ENCODE data around the gene NID1. TPM values are rescaled to one million over a fixed set of nuclear protein-coding genes. Genes with fewer than 3 reads are reported as not detected.

NID1 gene
- total and polyA plus RNA-seq, 12 donors = 26.0 to 216 (median 82.5) TPM

GRCh38 chr1:235951661-235952060, 113.2 kb downstream of the NID1 start:
- Histone ChIP-seq H3K4me1 (replicated peaks in 1 of 2) (no peaks in the 10 kb centered on the region), H3K9me3 (replicated peaks in 1 of 3) (no peaks in the 10 kb centered on the region), H3K4me3 (no peak overlapping the region), H3K27ac (no peak overlapping the region), H3K27me3 (no peaks in the 10 kb centered on the region), H3K36me3 (replicated peaks in 1 of 2) (no peaks in the 10 kb centered on the region)
- intact Hi-C loops (cut with DNase I) = no loop called here
- DNase-seq = no peak
- no peak for TF ChIP-seq POLR2A (IDR thresholded peaks at IDR 0.05)
- TF ChIP-seq, protein P1, sequence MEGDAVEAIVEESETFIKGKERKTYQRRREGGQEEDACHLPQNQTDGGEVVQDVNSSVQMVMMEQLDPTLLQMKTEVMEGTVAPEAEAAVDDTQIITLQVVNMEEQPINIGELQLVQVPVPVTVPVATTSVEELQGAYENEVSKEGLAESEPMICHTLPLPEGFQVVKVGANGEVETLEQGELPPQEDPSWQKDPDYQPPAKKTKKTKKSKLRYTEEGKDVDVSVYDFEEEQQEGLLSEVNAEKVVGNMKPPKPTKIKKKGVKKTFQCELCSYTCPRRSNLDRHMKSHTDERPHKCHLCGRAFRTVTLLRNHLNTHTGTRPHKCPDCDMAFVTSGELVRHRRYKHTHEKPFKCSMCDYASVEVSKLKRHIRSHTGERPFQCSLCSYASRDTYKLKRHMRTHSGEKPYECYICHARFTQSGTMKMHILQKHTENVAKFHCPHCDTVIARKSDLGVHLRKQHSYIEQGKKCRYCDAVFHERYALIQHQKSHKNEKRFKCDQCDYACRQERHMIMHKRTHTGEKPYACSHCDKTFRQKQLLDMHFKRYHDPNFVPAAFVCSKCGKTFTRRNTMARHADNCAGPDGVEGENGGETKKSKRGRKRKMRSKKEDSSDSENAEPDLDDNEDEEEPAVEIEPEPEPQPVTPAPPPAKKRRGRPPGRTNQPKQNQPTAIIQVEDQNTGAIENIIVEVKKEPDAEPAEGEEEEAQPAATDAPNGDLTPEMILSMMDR (IDR thresholded peaks at IDR 0.05) = no peak
- 76 to 88% (median 82%) methylated on average over 4 of the region's 4 CpGs for WGBS, 4 donors

DNA sequence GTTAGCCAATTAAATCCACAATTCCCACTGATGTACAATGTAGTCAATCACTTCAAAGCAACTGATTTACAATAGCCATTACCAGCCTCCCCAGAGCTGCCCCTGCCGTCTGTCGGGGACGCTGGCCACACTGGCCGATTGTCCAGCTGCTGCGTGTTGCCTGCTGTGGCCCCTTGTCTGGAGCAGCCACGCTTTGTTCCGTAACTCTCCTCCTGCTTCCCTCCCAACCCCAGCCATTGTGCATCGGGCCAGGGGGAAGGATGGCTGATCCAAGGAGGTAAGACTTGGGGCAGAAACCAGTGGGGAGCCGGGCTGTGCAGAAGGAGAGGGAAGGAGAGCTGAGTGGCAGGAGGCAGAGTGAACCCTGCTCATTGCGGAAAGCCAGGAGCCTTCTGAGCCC, 114.6 kb downstream of the NID1 start:
- DNase-seq = no peak
- intact Hi-C loops (cut with DNase I) = no loop called here
- Histone ChIP-seq H3K4me3 (no peak overlapping the region), H3K27me3 (no peaks in the 10 kb centered on the region), H3K36me3 (replicated peaks in 1 of 2) (no peaks in the 10 kb centered on the region), H3K4me1 (replicated peaks in 1 of 2) (no peaks in the 10 kb centered on the region), H3K27ac (no peak overlapping the region), H3K9me3 (replicated peaks in 1 of 3) (no peaks in the 10 kb centered on the region)
- TF ChIP-seq, protein P1 (IDR thresholded peaks at IDR 0.05) = no peak
- no peak for TF ChIP-seq POLR2A (IDR thresholded peaks at IDR 0.05)
- WGBS, 4 donors = 88 to 94% (median 91%) methylated on average over 9 to 10 of the region's 10 CpGs

DNA sequence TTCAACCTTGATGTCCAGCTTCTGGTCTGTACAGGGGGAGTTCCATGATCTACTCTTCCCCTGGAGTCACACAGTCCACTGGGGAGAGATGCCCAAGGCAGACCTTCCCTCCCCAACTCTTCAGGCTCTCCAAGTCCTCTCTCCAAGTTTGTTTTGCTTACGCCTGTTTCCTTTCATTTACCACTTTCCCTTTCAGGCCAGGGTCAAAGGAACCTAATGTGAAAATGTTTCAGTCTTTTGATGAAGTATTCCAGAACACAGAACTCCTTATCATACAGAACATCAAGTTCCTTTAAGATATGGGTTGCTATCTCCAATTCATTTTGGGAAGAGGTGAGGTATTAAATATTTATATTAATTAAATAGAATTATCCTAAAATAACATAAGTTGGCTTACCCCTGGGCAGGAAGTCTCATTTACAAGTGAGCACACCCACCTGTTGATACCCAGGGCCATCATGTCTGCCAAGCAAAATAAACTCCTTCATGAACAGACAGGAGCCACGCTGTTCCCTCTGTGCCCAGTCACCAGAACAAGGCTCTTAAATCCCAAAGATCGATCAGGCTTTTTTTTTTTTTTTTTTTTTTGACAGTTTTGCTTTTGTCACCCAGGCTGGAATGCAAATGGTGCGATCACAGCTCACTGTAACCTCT, 116.0 kb downstream of the NID1 start:
- intact Hi-C loops (cut with DNase I) = loop anchor here in 1 of 2 donors (10.0 kb wide), 1 partner anchor 74 kb away; no protein-coding TSS in a partner anchor
- Histone ChIP-seq H3K36me3 (replicated peaks in 1 of 2) (no peaks in the 10 kb centered on the region), H3K27ac (no peak overlapping the region), H3K4me1 (replicated peaks in 1 of 2) (no peaks in the 10 kb centered on the region), H3K4me3 (no peak overlapping the region), H3K27me3 (no peaks in the 10 kb centered on the region), H3K9me3 (replicated peaks in 1 of 3) (no peaks in the 10 kb centered on the region)
- WGBS, 4 donors = 83 to 87% (median 86%) methylated on average over 4 of the region's 4 CpGs
- TF ChIP-seq, protein P1 (IDR thresholded peaks at IDR 0.05) = no peak
- TF ChIP-seq POLR2A (IDR thresholded peaks at IDR 0.05) = no peak
- DNase-seq = no peak

- no peaks in the 10 kb centered on the region for H3K36me3 ChIP-seq (replicated peaks in 1 of 2)
- DNase-seq = no peak
- H3K4me3 ChIP-seq = no peak overlapping the region
- no peaks in the 10 kb centered on the region for H3K27me3 ChIP-seq
- no peaks in the 10 kb centered on the region for H3K4me1 ChIP-seq (replicated peaks in 1 of 2)
- H3K27ac ChIP-seq = no peak overlapping the region
- intact Hi-C loops (cut with DNase I) = loop anchor here in 1 of 2 donors (10.0 kb wide), 1 partner anchor 73 kb away; no protein-coding TSS in a partner anchor
- TF ChIP-seq, protein P1 (IDR thresholded peaks at IDR 0.05) = no peak
- TF ChIP-seq POLR2A (IDR thresholded peaks at IDR 0.05) = no peak
- 86 to 98% (median 91%) methylated on average over 7 of the region's 7 CpGs for WGBS, 4 donors
- no peaks in the 10 kb centered on the region for H3K9me3 ChIP-seq (replicated peaks in 1 of 3)
These were observed 116.9 kb downstream of the NID1 start for GRCh38 chr1:235947989-235948388.
